PC-3 (cell line): ENCODE measurements around the gene GRIN2A. TPM values are rescaled to one million over a fixed set of nuclear protein-coding genes. Genes with fewer than 3 reads are reported as not detected.

Experiments
- ATAC-seq: fragments of 200-7000 bp; cut with Tn5 transposase; 2 replicates; pipeline ENCODE4 v1.9.1; 2020; ENCODE audit warnings: mild to moderate bottlenecking, moderate library complexity
- BruUV-seq: library from RNA; stranded (reverse); fragments of 400-500 nt; replicated peaks from 2 replicates; lab custom pipeline; 2021; lab: Mats Ljungman, UMichigan
- CTCF ChIA-PET: fragments of 300-600 bp; sonication (Branson Sonifier 250); formaldehyde crosslinking; loops from one replicate; lab custom pipeline; 2022; ENCODE audit warnings: antibody characterized with exemption; lab: Charles Lee
- POLR2A ChIA-PET: fragments of 300-600 bp; sonication (Branson Sonifier 250); formaldehyde crosslinking; loops from one replicate; lab custom pipeline; 2022; ENCODE audit warnings: antibody characterized with exemption; ENCODE audit not compliant: unreplicated experiment; lab: Charles Lee
- DNase-seq: peaks from one replicate; pipeline ENCODE4 v3.0.0-alpha.2; 2015
- H2AFZ ChIP-seq: fragments of 300-600 bp; sonication (generic); 2 replicates; pipeline ENCODE4 v1.6.0; 2016; ENCODE audit warnings: antibody characterized with exemption, low read length
- H3F3A ChIP-seq: fragments of 300-600 bp; sonication (generic); one replicate; pipeline ENCODE4 v1.6.0; 2017; ENCODE audit warnings: antibody characterized with exemption, low read length, control low read depth, mild to moderate bottlenecking; ENCODE audit not compliant: unreplicated experiment
- H3K27ac ChIP-seq: fragments of 300-600 bp; sonication (generic); 2 replicates; pipeline ENCODE4 v1.5.1; 2016; ENCODE audit warnings: mild to moderate bottlenecking, low read length
- H3K27me3 ChIP-seq: fragments of 300-600 bp; sonication (generic); 2 replicates; pipeline ENCODE4 v1.6.1; 2016; ENCODE audit warnings: low read length, mixed read lengths
- H3K36me3 ChIP-seq: fragments of 300-600 bp; sonication (generic); 2 replicates; pipeline ENCODE4 v1.6.1; 2016; ENCODE audit warnings: low read depth, mixed run types, low read length, mixed read lengths
- H3K4me1 ChIP-seq: fragments of 300-600 bp; sonication (generic); 2 replicates; pipeline ENCODE4 v1.5.1; 2016; ENCODE audit warnings: low read length; ENCODE audit not compliant: insufficient read depth
- H3K4me2 ChIP-seq: fragments of 300-600 bp; sonication (generic); 2 replicates; pipeline ENCODE4 v1.6.0; 2016; ENCODE audit warnings: low read length
- H3K4me3 ChIP-seq: fragments of 300-600 bp; sonication (generic); 2 replicates; pipeline ENCODE4 v1.5.1; 2016; ENCODE audit warnings: mild to moderate bottlenecking, low read length, mixed read lengths
- H3K79me2 ChIP-seq: fragments of 300-600 bp; sonication (generic); 2 replicates; pipeline ENCODE4 v1.6.1; 2017; ENCODE audit warnings: low read length, mixed read lengths
- H3K9ac ChIP-seq: fragments of 300-600 bp; sonication (generic); 2 replicates; pipeline ENCODE4 v1.6.0; 2016; ENCODE audit warnings: mild to moderate bottlenecking, low read length
- H3K9me2 ChIP-seq: fragments of 300-600 bp; sonication (generic); replicated peaks from 2 replicates; pipeline ENCODE4 v1.6.1; 2016; ENCODE audit warnings: mixed run types, low read length, mixed read lengths
- H3K9me3 ChIP-seq: fragments of 300-600 bp; sonication (generic); 2 replicates; pipeline ENCODE4 v1.6.1; 2016; ENCODE audit warnings: low read length, mixed read lengths
- H4K20me1 ChIP-seq: fragments of 300-600 bp; sonication (generic); 2 replicates; pipeline ENCODE4 v1.6.1; 2016; ENCODE audit warnings: low read length, mixed read lengths
- CTCF ChIP-seq: fragments of 300-600 bp; sonication (generic); conservative IDR thresholded peaks from 2 replicates; pipeline ENCODE4 v1.5.1; 2017; ENCODE audit warnings: antibody characterized with exemption, low read depth, mild to moderate bottlenecking, low read length
- EZH2 ChIP-seq: fragments of 300-600 bp; sonication (generic); IDR thresholded peaks from one replicate; pipeline ENCODE4 v1.6.1; 2017; ENCODE audit warnings: antibody characterized with exemption, mild to moderate bottlenecking, low read length; ENCODE audit not compliant: unreplicated experiment
- EZH2phosphoT487 ChIP-seq: fragments of 300-600 bp; sonication (generic); IDR thresholded peaks from 2 replicates; pipeline ENCODE4 v1.6.1; 2018; ENCODE audit warnings: mild to moderate bottlenecking, antibody characterized with exemption, low read length, borderline replicate concordance
- intact Hi-C: fragments of 100-400 bp; cut with micrococcal nuclease; formaldehyde crosslinking; loops from 2 replicates; pipeline ENCODE4 v1.9.0; 2023
- total RNA-seq: library from RNA; depleted of rRNA; stranded (reverse); fragments of >200 nt; gene quantifications from 2 replicates; pipeline ENCODE4 v1.2.3, GENCODE V29; 2014

Gene GRIN2A
- total RNA-seq, 1 experiment from 2014 or later = 0.04 TPM

- Histone ChIP-seq H3K4me1 (peaks cover 5% of the 10 kb centered on the region), H4K20me1 (no peaks in the 10 kb centered on the region), H3K4me2 (no peak overlapping the region), H3K79me2 (no peaks in the 10 kb centered on the region), H2AFZ (no peak overlapping the region), H3F3A (no peaks in the 10 kb centered on the region), H3K4me3 (no peak overlapping the region), H3K27ac (no peak overlapping the region), H3K27me3 (peaks cover 27% of the 10 kb centered on the region), H3K9ac (no peak overlapping the region), H3K9me3 (no peaks in the 10 kb centered on the region), H3K36me3 (no peaks in the 10 kb centered on the region), H3K9me2 (no peaks in the 10 kb centered on the region)
- no peak for DNase-seq
- ATAC-seq = no peak
- CTCF ChIA-PET = no interaction called here
- TF ChIP-seq EZH2 = no peak
- TF ChIP-seq CTCF = no peak
- no peak for TF ChIP-seq EZH2phosphoT487
- BruUV-seq = no TSS peak
- intact Hi-C loops = no loop called here
- POLR2A ChIA-PET = no interaction called here
These were observed 2.0 kb downstream of the GRIN2A start for GRCh38 chr16:10180042-10180770.

GRCh38 chr16:10178526-10178925, 3.7 kb downstream of the GRIN2A start:
- Histone ChIP-seq H4K20me1 (no peaks in the 10 kb centered on the region), H2AFZ (no peak overlapping the region), H3F3A (no peaks in the 10 kb centered on the region), H3K79me2 (no peaks in the 10 kb centered on the region), H3K4me2 (no peak overlapping the region), H3K36me3 (no peaks in the 10 kb centered on the region), H3K9me3 (no peaks in the 10 kb centered on the region), H3K4me3 (no peak overlapping the region), H3K9ac (no peak overlapping the region), H3K9me2 (no peaks in the 10 kb centered on the region), H3K27ac (no peak overlapping the region), H3K4me1 (peaks cover 5% of the 10 kb centered on the region), H3K27me3 (peaks cover 19% of the 10 kb centered on the region)
- BruUV-seq = no TSS peak
- CTCF ChIA-PET = no interaction called here
- no peak for TF ChIP-seq EZH2phosphoT487
- TF ChIP-seq CTCF = no peak
- TF ChIP-seq EZH2 = no peak
- DNase-seq (no peak), ATAC-seq (no peak)
- POLR2A ChIA-PET = no interaction called here
- intact Hi-C loops = no loop called here

GRCh38 chr16:10178080-10178479, 4.1 kb downstream of the GRIN2A start:
- H3K27ac ChIP-seq = no peak overlapping the region
- peaks cover 9% of the 10 kb centered on the region for H3K4me1 ChIP-seq
- ATAC-seq (no peak), DNase-seq (peak; percentile 58)
- peaks cover 15% of the 10 kb centered on the region for H3K27me3 ChIP-seq
- no peaks in the 10 kb centered on the region for H3K9me3 ChIP-seq
- H3K9me2 ChIP-seq = no peaks in the 10 kb centered on the region
- no TSS peak for BruUV-seq
- intact Hi-C loops = no loop called here
- no peaks in the 10 kb centered on the region for H3K36me3 ChIP-seq
- CTCF ChIA-PET = no interaction called here
- TF ChIP-seq EZH2phosphoT487 (no peak), CTCF (no peak), EZH2 (no peak)
- no peaks in the 10 kb centered on the region for H3F3A ChIP-seq
- no peak overlapping the region for H3K9ac ChIP-seq
- H3K4me3 ChIP-seq = no peak overlapping the region
- no peak overlapping the region for H2AFZ ChIP-seq
- H3K79me2 ChIP-seq = no peaks in the 10 kb centered on the region
- no peaks in the 10 kb centered on the region for H4K20me1 ChIP-seq
- POLR2A ChIA-PET = no interaction called here
- no peak overlapping the region for H3K4me2 ChIP-seq
